Kidney tubule cell (primary cell): ENCODE measurements around the gene TACC2.
"Not testable (repeated sequence)": the region's sequence is repeated elsewhere in the genome, so short reads cannot be mapped to it uniquely, and the experiment has no call there.

ENCODE experiments used
- DNase-seq: peaks from one replicate; pipeline ENCODE4 v3.0.0-alpha.2; 2018; ENCODE audit warnings: low spot score

The TACC2 gene

DNA sequence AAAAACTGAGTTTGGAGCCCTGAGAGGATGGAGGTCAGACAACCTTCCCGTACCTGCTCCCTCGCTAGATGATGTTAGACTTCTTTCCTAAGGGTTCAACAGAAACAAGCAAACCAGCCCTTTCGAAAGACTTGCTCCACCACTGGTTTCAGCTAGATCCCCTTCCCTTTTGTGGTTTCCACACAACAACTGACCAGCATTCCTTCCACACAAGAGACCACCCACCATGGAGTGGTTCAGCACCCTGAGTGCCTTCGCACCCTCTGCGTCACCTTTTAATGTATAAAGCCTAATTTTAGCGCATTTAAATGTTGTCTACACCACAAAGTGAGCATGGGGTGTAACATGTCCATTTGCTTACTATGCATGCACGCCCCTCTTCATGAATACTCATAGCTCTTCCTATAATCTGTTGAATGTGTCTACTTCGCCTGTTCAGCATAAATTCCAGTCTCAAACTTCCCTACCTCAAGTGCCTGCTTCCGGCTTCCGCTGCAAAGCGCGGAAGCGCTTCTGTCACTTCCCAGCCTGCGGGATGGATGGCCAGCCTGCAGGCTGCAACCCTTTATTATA lies 69.0 kb downstream of the TACC2 start:
- no peak for DNase-seq

- peak; percentile 21 for DNase-seq
These were observed 71.3 kb downstream of the TACC2 start for GRCh38 chr10:122060250-122060649.

- DNase-seq = peak; percentile 85
These were observed 74.1 kb downstream of the TACC2 start for GRCh38 chr10:122062831-122063674.

DNA sequence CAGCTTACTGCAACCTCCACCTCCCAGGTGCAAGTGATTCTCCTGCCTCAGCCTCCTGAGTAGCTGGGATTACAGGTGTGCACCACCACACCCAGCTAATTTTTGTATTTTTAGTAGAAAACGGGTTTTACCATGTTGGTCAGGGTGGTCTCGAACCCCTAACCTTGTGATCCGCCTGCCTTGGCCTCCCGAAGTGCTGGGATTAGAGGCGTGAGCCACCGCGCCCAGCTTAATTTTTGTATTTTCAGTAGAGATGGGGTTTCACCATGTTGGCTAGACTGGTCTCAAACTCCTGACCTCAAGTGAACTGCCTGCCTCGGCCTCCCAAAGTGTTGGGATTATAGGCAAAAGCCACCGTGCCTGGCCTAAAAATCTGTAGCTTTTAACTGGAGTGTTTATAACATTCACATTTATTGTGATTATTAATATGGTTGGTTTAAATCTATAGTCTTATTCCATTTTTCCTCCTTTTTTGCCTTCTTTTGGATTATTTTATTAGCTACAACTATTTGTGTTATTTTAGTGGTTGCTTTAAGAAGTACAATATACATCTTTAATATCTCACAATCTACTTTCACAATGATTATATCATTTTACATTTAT lies 77.5 kb downstream of the TACC2 start:
- DNase-seq = not testable (repeated sequence)

- no peak for DNase-seq
These were observed 79.9 kb downstream of the TACC2 start for GRCh38 chr10:122068844-122069243.

- no peak for DNase-seq
These were observed 83.5 kb downstream of the TACC2 start for GRCh38 chr10:122072491-122072890.

DNA sequence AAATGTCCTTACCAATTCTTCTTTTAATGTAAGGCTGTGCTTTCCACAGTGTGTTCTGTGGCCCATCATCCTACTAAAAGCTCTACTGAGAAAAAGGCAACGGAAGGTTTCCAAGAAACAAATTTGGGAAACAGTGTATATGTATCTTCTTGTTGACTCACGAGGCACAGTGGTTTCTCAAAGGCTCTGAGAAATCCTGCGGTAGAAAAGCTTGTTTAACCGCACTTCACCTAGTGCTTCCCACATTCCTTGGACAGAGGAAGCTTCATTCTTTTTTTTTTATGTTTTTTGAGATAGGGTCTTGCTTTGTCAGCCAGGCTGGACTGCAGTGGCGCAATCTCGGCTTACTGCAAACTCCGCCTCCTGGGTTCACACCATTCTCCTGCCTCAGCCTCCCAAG lies 84.5 kb downstream of the TACC2 start:
- DNase-seq = no peak

GRCh38 chr10:122075171-122075570 lies 86.2 kb downstream of the TACC2 start:
- DNase-seq = no peak

GRCh38 chr10:122075876-122076275 lies 86.9 kb downstream of the TACC2 start:
- DNase-seq = not testable (repeated sequence)

- no peak for DNase-seq
These were observed 88.4 kb downstream of the TACC2 start for GRCh38 chr10:122077311-122077875.

- no peak for DNase-seq
These were observed 89.4 kb downstream of the TACC2 start for GRCh38 chr10:122078326-122078725.

GRCh38 chr10:122078965-122079795 lies 90.2 kb downstream of the TACC2 start:
- no peak for DNase-seq

DNA sequence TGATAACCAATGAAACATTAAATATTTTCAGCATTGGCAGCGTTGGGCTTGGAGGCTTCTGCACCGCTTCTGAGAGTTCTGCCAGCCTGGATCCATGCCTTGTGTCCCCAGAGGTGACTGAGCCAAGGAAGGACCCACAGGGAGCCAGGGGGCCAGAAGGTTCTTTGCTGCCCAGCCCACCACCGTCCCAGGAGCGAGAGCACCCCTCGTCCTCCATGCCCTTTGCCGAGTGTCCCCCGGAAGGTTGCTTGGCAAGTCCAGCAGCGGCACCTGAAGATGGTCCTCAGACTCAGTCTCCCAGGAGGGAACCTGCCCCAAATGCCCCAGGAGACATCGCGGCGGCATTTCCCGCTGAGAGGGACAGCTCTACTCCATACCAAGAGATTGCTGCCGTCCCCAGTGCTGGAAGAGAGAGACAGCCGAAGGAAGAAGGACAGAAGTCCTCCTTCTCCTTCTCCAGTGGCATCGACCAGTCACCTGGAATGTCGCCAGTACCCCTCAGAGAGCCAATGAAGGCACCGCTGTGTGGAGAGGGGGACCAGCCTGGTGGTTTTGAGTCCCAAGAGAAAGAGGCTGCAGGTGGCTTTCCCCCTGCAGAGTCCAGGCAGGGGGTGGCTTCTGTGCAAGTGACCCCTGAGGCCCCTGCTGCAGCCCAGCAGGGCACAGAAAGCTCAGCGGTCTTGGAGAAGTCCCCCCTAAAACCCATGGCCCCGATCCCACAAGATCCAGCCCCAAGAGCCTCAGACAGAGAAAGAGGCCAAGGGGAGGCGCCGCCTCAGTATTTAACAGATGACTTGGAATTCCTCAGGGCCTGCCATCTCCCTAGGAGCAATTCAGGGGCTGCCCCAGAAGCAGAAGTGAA lies 93.9 kb downstream of the TACC2 start:
- no peak for DNase-seq

DNA sequence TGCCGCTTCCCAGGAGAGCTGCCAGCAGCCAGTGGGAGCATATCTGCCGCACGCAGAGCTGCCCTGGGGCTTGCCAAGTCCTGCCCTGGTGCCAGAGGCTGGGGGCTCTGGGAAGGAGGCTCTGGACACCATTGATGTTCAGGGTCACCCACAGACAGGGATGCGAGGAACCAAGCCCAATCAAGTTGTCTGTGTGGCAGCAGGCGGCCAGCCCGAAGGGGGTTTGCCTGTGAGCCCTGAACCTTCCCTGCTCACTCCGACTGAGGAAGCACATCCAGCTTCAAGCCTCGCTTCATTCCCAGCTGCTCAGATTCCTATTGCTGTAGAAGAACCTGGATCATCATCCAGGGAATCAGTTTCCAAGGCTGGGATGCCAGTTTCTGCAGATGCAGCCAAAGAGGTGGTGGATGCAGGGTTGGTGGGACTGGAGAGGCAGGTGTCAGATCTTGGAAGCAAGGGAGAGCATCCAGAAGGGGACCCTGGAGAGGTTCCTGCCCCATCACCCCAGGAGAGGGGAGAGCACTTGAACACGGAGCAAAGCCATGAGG lies 94.6 kb downstream of the TACC2 start:
- no peak for DNase-seq

- no peak for DNase-seq
These were observed 95.5 kb downstream of the TACC2 start for GRCh38 chr10:122084286-122085041.

DNA sequence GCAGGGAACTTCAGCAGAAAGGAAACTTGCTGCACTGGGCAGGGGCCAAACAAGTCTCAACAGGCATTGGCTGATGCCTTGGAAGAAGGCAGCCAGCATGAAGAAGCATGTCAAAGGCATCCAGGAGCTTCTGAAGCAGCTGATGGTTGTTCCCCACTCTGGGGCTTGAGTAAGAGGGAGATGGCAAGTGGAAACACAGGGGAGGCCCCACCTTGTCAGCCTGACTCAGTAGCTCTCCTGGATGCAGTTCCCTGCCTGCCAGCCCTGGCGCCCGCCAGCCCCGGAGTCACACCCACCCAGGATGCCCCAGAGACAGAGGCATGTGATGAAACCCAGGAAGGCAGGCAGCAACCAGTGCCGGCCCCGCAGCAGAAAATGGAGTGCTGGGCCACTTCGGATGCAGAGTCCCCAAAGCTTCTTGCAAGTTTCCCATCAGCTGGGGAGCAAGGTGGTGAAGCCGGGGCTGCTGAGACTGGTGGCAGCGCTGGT lies 96.5 kb downstream of the TACC2 start:
- no peak for DNase-seq

GRCh38 chr10:122086416-122087240 lies 97.7 kb downstream of the TACC2 start:
- DNase-seq = no peak

DNA sequence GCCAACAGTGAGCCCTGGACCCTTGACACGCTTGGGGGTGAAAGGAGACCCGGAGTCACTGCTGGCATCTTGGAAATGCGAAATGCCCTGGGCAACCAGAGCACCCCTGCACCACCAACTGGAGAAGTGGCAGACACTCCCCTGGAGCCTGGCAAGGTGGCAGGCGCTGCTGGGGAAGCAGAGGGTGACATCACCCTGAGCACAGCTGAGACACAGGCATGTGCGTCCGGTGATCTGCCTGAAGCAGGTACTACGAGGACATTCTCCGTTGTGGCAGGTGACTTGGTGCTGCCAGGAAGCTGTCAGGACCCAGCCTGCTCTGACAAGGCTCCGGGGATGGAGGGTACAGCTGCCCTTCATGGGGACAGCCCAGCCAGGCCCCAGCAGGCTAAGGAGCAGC lies 98.5 kb downstream of the TACC2 start:
- no peak for DNase-seq
